SK-N-SH treated with all-trans-retinoic acid at 6 μM for 48 hours (cell line): ENCODE results near the gene MAP3K20.

Source experiments
- RARB ChIP-seq: fragments of 250-450 bp; sonication (Bioruptor Pico); IDR thresholded peaks from 2 replicates; pipeline ENCODE4 v1.8.0; 2021; ENCODE audit warnings: mild to moderate bottlenecking, moderate library complexity
- ZFP3 ChIP-seq: fragments of 250-450 bp; sonication (Bioruptor Pico); IDR thresholded peaks from 2 replicates; pipeline ENCODE4 v1.5.0; 2020; ENCODE audit warnings: mild to moderate bottlenecking, moderate library complexity
- TF ChIP-seq, protein P1 (sequence below): fragments of 250-450 bp; sonication (Bioruptor Pico); IDR thresholded peaks from 2 replicates; pipeline ENCODE4 v1.8.0; 2020; ENCODE audit warnings: mild to moderate bottlenecking, moderate library complexity, borderline replicate concordance
- TF ChIP-seq, protein P2 (sequence below): fragments of 250-450 bp; sonication (Bioruptor Pico); IDR thresholded peaks from 2 replicates; pipeline ENCODE4 v1.5.0; 2020; ENCODE audit warnings: mild to moderate bottlenecking, moderate library complexity

- no peak for TF ChIP-seq RARB (CRISPR knock-in tag)
- TF ChIP-seq, protein P1, sequence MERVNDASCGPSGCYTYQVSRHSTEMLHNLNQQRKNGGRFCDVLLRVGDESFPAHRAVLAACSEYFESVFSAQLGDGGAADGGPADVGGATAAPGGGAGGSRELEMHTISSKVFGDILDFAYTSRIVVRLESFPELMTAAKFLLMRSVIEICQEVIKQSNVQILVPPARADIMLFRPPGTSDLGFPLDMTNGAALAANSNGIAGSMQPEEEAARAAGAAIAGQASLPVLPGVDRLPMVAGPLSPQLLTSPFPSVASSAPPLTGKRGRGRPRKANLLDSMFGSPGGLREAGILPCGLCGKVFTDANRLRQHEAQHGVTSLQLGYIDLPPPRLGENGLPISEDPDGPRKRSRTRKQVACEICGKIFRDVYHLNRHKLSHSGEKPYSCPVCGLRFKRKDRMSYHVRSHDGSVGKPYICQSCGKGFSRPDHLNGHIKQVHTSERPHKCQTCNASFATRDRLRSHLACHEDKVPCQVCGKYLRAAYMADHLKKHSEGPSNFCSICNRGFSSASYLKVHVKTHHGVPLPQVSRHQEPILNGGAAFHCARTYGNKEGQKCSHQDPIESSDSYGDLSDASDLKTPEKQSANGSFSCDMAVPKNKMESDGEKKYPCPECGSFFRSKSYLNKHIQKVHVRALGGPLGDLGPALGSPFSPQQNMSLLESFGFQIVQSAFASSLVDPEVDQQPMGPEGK (CRISPR knock-in tag) = no peak
- no peak for TF ChIP-seq ZFP3 (CRISPR knock-in tag)
- TF ChIP-seq, protein P2, sequence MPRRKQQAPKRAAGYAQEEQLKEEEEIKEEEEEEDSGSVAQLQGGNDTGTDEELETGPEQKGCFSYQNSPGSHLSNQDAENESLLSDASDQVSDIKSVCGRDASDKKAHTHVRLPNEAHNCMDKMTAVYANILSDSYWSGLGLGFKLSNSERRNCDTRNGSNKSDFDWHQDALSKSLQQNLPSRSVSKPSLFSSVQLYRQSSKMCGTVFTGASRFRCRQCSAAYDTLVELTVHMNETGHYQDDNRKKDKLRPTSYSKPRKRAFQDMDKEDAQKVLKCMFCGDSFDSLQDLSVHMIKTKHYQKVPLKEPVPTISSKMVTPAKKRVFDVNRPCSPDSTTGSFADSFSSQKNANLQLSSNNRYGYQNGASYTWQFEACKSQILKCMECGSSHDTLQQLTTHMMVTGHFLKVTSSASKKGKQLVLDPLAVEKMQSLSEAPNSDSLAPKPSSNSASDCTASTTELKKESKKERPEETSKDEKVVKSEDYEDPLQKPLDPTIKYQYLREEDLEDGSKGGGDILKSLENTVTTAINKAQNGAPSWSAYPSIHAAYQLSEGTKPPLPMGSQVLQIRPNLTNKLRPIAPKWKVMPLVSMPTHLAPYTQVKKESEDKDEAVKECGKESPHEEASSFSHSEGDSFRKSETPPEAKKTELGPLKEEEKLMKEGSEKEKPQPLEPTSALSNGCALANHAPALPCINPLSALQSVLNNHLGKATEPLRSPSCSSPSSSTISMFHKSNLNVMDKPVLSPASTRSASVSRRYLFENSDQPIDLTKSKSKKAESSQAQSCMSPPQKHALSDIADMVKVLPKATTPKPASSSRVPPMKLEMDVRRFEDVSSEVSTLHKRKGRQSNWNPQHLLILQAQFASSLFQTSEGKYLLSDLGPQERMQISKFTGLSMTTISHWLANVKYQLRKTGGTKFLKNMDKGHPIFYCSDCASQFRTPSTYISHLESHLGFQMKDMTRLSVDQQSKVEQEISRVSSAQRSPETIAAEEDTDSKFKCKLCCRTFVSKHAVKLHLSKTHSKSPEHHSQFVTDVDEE = no peak
Measured at GRCh38 chr2:173148520-173148919, 72.9 kb downstream of the MAP3K20 start.
